ENCODE results near the gene OPCML. TPM values are rescaled to one million over a fixed set of nuclear protein-coding genes. Genes with fewer than 3 reads are reported as not detected.

OPCML gene
- polyA plus RNA-seq, 1 donor (not counting 4 experiments of a cell fraction or from before 2014, with no cell fraction given), result 0.04 TPM

DNA sequence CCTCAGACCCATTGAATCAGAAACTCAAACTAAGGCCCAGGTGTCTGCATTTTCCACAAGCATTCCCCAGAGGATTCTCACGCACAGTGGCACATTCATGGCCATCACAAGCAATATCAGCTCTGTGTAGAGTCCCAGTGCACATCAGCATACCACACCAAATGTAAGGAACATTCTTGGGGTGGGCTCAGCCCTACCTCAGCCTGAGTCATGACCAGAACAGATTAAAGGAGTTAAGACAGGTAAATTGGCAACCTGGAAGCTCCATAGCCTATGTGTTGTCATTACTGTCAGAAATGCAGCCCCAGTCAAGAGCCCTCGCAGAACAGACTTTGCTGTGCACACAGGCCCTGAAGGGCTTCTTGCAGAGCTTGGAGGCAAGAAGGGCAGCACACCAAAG, 53.1 kb downstream of the OPCML start:
- Histone ChIP-seq H3K9ac (ENCODE audit: control insufficient read depth, extremely low read depth, insufficient read depth, low read length) (no peak overlapping the region), H3K79me2 (ENCODE audit: control insufficient read depth, insufficient read depth, low read length) (no peaks in the 10 kb centered on the region), H3K4me3 (ENCODE audit: control insufficient read depth in 2 of 3, extremely low read depth in 1 of 3, insufficient read depth in 2 of 3, low read depth in 1 of 3, low read length in 3 of 3) (no peak overlapping the region), H3K9me1 (ENCODE audit: control insufficient read depth, extremely low read depth, insufficient read depth, low read length) (no peaks in the 10 kb centered on the region), H3K9me3 (ENCODE audit: control insufficient read depth, low read depth, low read length) (no peaks in the 10 kb centered on the region), H3K27me3 (ENCODE audit: control insufficient read depth, extremely low read depth, insufficient read depth, low read length) (no peaks in the 10 kb centered on the region), H3K4me2 (ENCODE audit: control insufficient read depth, extremely low read depth, insufficient read depth, low read depth, low read length) (no peak overlapping the region), H4K20me1 (ENCODE audit: control insufficient read depth, extremely low read depth, insufficient read depth, low read length) (no peaks in the 10 kb centered on the region), H2AFZ (ENCODE audit: control insufficient read depth, low read length) (no peak overlapping the region), H3K4me1 (ENCODE audit: control insufficient read depth, extremely low read depth, insufficient read depth, low read length) (peaks cover 12% of the 10 kb centered on the region), H3K27ac (ENCODE audit: control insufficient read depth, insufficient read depth, low read length) (no peak overlapping the region), H3K36me3 (ENCODE audit: control insufficient read depth in 2 of 2, extremely low read depth in 1 of 2, insufficient read depth in 2 of 2, low read length in 2 of 2) (no peaks in the 10 kb centered on the region)
- TF ChIP-seq CTCF (optimal IDR thresholded peaks at IDR 0.05 in 1 of 3, IDR thresholded peaks at IDR 0.05 in 1 of 3, conservative IDR thresholded peaks at IDR 0.05 in 1 of 3; ENCODE audit: extremely low read depth in 1 of 3, insufficient read depth in 2 of 3, low read length in 3 of 3) (no peak), EZH2 (IDR thresholded peaks at IDR 0.05; ENCODE audit: low read length) (no peak)
- dilution Hi-C loops (cut with MboI; ENCODE audit: extremely low pct_ligation_motif_present, low sequenced_read_pairs), result no loop called here
- FAIRE-seq (peak; percentile 17), DNase-seq (ENCODE audit: low read depth, low spot score) (no peak)

GRCh38 chr11:133477251-133477625, 55.1 kb downstream of the OPCML start:
- dilution Hi-C loops (cut with MboI; ENCODE audit: extremely low pct_ligation_motif_present, low sequenced_read_pairs), result no loop called here
- FAIRE-seq, result no peak

More at GRCh38 chr11:133477251-133477625, 55.1 kb downstream of the OPCML start:
- H3K4me2 ChIP-seq (ENCODE audit: control insufficient read depth, extremely low read depth, insufficient read depth, low read depth, low read length), result no peak overlapping the region
- H2AFZ ChIP-seq (ENCODE audit: control insufficient read depth, low read length), result no peak overlapping the region
- H3K36me3 ChIP-seq (ENCODE audit: control insufficient read depth in 2 of 2, extremely low read depth in 1 of 2, insufficient read depth in 2 of 2, low read length in 2 of 2), result no peaks in the 10 kb centered on the region
- TF ChIP-seq CTCF (optimal IDR thresholded peaks at IDR 0.05 in 1 of 3, IDR thresholded peaks at IDR 0.05 in 1 of 3, conservative IDR thresholded peaks at IDR 0.05 in 1 of 3; ENCODE audit: extremely low read depth in 1 of 3, insufficient read depth in 2 of 3, low read length in 3 of 3), result no peak
- TF ChIP-seq EZH2 (IDR thresholded peaks at IDR 0.05; ENCODE audit: low read length), result no peak
- no peak overlapping the region for H3K9ac ChIP-seq (ENCODE audit: control insufficient read depth, extremely low read depth, insufficient read depth, low read length)
- H3K4me3 ChIP-seq (ENCODE audit: control insufficient read depth in 2 of 3, extremely low read depth in 1 of 3, insufficient read depth in 2 of 3, low read depth in 1 of 3, low read length in 3 of 3), result no peak overlapping the region
- peaks cover 12% of the 10 kb centered on the region for H3K4me1 ChIP-seq (ENCODE audit: control insufficient read depth, extremely low read depth, insufficient read depth, low read length)
- DNase-seq (ENCODE audit: low read depth, low spot score), result no peak
- no peaks in the 10 kb centered on the region for H3K9me3 ChIP-seq (ENCODE audit: control insufficient read depth, low read depth, low read length)
- no peaks in the 10 kb centered on the region for H3K79me2 ChIP-seq (ENCODE audit: control insufficient read depth, insufficient read depth, low read length)
- no peaks in the 10 kb centered on the region for H3K27me3 ChIP-seq (ENCODE audit: control insufficient read depth, extremely low read depth, insufficient read depth, low read length)
- H4K20me1 ChIP-seq (ENCODE audit: control insufficient read depth, extremely low read depth, insufficient read depth, low read length), result no peaks in the 10 kb centered on the region
- H3K9me1 ChIP-seq (ENCODE audit: control insufficient read depth, extremely low read depth, insufficient read depth, low read length), result no peaks in the 10 kb centered on the region
- no peak overlapping the region for H3K27ac ChIP-seq (ENCODE audit: control insufficient read depth, insufficient read depth, low read length)

Data from keratinocyte (primary cell).